Stimulated activated CD8-positive, alpha-beta memory T cell treated with anti-CD3 and anti-CD28 coated beads, Interleukin-12 subunit alpha, Interleukin-12 subunit beta, amount 100 ng/mL, for 24 hours (primary cell): Measurements from ENCODE around the gene SEMA4A.
A peak's percentile ranks its signal among the peaks of the same experiment; 100 is the strongest.
"Not testable (repeated sequence)": the region's sequence is repeated elsewhere in the genome, so short reads cannot be mapped to it uniquely, and the experiment has no call there.

ENCODE experiments used
- DNase-seq: peaks from one replicate; pipeline ENCODE4 v3.0.0-alpha.2; 2020; ENCODE audit errors: extremely low read depth

Gene SEMA4A

GRCh38 chr1:156160000-156160742 is 6.8 kb downstream of the SEMA4A start:
- no peak for DNase-seq

DNA sequence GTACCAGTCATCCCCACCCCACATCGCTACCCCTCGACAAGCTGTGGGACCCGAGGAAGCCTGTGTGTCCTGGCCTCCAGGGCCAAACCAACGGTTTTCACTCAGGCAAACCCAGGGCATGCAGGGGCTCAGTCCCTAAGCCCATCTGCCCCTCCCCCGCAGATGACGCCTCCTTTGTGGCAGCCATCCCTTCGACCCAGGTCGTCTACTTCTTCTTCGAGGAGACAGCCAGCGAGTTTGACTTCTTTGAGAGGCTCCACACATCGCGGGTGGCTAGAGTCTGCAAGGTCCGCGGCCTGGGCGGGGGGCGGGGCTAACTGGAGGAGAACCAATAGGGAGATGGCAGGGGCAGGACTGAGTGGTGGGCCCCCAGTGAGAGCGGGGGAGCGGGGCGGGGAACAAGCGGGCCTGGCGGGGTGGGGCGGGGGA is 7.4 kb downstream of the SEMA4A start:
- peak; percentile 53 for DNase-seq

- DNase-seq: no peak
These were observed 9.1 kb downstream of the SEMA4A start for GRCh38 chr1:156162430-156163037.

- no peak for DNase-seq
These were observed 10.3 kb downstream of the SEMA4A start for GRCh38 chr1:156163712-156164111.

GRCh38 chr1:156164125-156164831 is 10.9 kb downstream of the SEMA4A start:
- DNase-seq: no peak

GRCh38 chr1:156165083-156165482 is 11.7 kb downstream of the SEMA4A start:
- no peak for DNase-seq

DNA sequence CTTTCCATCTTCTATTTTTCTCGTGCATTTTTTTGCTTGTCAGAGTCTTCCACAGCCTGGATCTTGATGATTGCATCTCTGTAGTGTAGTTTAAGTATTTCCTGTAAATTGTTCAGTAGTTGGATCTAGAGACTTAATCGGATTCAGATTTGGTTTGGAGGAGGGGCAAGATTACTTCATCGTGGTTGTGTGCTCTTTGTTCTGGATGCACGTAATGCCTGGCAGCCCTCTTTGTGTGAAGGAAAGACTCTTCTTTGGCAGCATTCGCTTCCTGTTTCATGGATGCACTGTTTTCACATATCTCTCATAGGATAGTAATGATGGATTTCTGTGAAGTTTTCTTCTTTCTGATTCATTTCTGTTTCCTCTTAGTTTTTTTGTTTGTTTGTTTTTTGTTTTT is 14.2 kb downstream of the SEMA4A start:
- no peak for DNase-seq

DNA sequence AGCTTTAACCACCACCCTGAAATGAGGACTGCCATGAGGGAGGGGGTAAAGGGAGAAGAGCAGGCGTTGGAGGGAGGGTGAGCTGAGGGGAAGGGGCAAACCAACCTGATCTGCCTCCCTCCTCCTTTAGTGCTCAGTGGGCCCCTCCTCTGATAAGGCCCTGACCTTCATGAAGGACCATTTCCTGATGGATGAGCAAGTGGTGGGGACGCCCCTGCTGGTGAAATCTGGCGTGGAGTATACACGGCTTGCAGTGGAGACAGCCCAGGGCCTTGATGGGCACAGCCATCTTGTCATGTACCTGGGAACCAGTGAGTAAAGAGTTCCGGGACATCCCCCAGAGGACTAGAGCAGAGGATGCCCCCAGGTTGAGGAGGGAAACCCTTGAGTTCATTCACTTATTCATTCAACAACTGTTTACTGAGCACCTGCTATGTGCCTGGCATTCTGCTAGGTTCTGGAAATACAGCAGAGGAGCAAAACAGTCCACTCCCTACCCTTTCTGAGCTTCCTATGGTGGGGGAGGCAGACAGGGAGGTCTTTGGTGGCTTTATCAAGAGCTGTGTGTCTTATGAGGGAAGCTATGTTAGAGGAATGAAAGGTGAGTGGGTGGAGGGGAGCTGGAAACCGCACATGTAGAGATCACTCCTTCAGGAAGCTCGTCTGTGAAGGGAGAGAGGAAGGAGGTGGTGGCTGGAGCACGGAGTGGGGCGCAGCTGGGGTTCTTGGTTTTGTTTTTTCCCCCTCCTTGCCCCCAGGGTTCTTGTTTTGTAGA is 19.5 kb downstream of the SEMA4A start:
- DNase-seq: no peak

DNA sequence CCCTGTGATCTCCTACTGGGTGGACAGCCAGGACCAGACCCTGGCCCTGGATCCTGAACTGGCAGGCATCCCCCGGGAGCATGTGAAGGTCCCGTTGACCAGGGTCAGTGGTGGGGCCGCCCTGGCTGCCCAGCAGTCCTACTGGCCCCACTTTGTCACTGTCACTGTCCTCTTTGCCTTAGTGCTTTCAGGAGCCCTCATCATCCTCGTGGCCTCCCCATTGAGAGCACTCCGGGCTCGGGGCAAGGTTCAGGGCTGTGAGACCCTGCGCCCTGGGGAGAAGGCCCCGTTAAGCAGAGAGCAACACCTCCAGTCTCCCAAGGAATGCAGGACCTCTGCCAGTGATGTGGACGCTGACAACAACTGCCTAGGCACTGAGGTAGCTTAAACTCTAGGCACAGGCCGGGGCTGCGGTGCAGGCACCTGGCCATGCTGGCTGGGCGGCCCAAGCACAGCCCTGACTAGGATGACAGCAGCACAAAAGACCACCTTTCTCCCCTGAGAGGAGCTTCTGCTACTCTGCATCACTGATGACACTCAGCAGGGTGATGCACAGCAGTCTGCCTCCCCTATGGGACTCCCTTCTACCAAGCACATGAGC is 23.3 kb downstream of the SEMA4A start:
- no peak for DNase-seq

DNA sequence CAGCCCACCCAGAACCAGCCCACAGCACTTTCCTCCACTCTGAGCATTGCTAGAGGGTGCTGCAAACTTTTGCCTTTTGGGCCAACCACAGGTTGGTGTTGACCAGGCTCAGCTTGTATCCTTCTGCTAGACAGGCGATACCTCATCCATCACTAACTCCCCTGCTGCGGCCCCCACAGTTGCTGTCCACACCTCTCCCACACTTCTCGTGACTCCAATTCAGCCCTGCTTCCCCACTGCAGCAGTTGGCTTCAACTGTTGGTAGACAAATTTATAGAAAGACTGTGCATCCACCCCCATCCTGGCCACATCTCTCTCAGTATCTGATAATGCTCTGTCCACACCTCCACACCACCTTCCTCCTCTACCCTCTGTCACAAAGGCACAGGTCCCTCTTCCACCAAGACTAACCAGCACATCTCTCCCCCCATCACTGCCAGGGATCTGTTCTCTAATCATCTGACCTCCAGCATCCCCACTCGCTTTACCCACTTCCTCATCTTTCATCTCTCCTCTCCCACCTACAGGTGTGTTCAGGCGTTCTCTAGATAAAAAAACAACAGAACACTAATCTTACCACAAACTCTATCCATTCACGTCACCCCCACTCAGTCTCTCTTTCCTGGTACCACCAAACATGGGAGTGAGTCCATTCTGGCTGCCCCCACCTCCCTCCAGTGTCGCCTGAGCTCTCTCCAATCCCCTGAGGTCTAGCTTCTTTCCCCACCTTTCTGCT is 24.7 kb downstream of the SEMA4A start:
- DNase-seq: no peak

DNA sequence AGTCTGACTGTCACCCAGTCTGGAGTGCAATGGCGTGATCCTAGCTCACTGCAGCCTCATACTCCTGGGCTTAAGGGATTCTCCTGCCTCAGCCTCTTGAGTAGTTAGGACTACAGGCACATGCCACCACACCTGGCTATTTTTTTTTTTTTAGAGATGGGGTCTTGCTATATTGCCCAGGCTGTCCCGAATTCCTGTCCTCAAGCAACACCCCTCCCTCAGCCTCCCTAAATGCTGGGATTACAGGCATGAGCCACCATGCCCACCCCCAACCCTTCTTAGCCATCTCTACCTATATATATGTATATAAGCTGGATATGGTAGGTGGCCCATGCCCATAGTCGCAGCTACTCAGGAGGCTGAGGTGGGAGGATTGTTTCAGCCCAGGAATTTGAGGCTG is 27.1 kb downstream of the SEMA4A start:
- DNase-seq: no peak

GRCh38 chr1:156181391-156181924 is 28.1 kb downstream of the SEMA4A start:
- not testable (repeated sequence) for DNase-seq

DNA sequence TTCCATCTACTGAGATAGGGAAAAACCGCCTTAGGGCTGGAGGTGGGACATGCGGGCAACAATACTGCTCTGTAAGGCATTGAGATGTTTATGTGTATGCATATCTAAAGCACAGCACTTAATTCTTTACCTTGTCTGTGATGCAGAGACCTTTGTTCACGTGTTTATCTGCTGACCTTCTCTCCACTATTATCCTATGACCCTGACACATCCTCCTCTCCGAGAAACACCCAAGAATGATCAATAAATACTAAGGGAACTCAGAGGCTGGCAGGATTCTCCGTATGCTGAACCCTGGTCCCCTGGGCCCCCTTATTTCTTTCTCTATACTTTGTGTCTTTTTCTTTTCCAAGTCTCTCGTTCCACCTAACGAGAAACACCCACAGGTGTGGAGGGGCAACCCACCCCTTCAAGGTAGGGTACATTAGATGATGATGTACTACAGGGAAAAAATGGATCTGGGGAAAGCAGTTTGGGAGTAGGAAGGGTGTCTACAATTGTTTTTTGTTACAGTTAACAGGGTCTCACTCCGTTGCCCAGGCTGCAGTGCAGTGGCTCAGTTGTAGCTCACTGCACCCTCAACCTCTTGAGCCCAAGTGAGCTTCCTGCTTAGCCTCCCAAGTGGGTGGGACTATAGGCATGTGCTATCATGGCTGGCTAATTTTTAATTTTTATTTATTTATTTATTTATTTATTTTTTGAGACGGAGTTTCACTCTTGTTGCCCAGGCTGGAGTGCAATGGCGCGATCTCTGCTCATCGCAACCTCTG is 28.8 kb downstream of the SEMA4A start:
- DNase-seq: not testable (repeated sequence)

DNA sequence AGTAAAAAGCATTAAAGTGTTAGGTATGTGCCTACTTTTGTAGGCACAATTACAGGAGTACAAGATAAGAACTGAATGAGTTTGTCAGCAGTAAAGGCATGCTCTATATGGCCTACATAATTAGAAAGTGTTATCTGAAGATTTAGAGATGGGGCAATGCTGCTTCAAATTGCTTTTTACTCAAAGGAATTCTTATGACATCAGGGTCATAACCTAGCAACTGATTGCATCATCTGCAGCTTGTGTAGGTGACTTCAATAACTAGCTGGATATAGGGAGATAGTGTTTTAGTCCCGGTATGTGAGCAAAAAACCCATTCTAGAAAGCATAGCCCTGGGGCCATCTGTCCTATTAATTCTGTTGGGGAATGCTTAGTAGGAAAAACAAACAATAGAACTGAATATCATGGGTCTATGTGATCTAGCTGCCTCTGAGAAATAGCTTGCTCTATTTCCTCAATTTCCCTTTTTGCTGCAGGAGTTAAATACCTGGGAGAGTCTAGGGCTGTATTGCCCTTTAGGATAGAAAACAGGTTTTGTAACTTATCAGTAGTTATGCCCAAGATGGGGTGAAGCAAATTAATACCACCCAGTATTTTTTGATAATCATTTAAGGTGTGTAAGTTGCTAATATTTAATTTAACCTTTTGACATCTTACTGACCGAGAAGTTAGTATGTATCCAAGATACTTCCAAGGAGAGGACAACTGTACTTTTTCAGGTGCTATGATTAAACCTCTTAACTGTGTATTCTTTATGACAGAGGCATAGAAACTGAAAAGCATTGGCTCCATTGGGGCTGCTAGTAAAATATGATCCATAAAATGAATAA is 33.2 kb downstream of the SEMA4A start:
- not testable (repeated sequence) for DNase-seq

- not testable (repeated sequence) for DNase-seq
These were observed 36.9 kb downstream of the SEMA4A start for GRCh38 chr1:156190265-156190664.

- DNase-seq: no peak
These were observed 38.0 kb downstream of the SEMA4A start for GRCh38 chr1:156191292-156191964.

DNA sequence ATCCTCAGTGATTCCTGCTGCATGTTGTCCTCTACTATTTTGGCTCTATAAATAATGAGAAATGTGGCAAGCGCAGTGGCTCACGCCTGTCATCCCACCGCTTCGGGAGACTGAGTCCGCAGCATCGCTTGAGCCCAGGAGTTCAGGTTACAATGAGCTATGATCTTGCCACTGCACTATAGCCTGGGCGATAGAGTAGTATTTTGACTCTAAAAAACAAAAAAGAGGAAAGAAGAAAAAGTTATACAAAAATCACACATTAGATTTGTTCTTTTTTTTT is 39.8 kb downstream of the SEMA4A start:
- DNase-seq: no peak

DNA sequence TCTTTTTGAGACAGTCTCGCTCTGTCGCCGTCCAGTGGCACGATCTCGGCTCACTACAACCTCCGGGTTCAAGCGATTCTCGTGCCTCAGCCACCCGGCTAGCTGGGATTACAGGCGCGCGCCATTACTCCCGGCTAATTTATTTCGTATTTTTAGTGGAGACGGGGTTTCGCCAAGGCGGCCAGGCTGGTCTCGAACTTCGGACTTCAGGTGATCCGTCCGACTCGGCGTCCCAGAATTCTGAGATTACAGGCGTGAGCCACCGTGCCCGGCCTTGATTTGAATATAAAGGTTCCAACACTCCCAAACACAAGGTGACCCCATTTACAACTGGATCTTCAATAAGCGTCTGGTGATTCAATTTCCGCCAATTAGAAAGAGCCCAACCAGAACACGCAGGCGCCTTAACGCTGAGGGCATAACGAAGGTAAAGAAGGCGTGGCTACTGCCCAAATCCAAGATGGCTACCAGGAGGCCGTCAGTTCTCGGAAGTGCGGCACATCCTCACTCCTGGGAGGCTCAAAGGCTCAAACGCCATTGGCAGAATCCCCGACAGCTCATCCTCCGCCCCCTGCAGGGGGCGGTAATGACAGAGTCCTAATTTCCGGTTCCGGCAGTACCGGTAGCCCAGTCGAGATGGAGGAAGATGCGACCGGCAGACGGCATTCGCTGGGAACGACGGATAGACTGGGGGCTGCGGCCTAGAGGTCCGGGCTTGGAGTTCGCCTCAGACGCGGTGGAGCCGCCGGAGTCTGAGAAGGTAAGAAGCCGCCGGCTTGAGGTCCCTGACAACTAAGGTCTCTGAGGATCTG is 40.3 kb downstream of the SEMA4A start, which contains the start of gene SLC25A44:
Gene SLC25A44, plus strand, starts transcription at position 617 of the 812 bp plus-strand sequence. CDS start 5,744 bp downstream, outside the sequence.
- peak; percentile 90 for DNase-seq
